Smooth muscle cell (in vitro differentiated cells): ENCODE results near the gene FAM50B. TPM values are rescaled to one million over a fixed set of nuclear protein-coding genes. Genes with fewer than 3 reads are reported as not detected.

Experiments used
- DNase-seq: peaks from one replicate; lab custom pipeline; 2025; ENCODE audit not compliant: unreplicated experiment; lab: John Stamatoyannopoulos, UW
- H2AFZ ChIP-seq: fragments of 200-600 bp; sonication (generic); 2 replicates; pipeline ENCODE4 v1.6.0; 2016; ENCODE audit warnings: antibody characterized with exemption, low read depth, mild to moderate bottlenecking
- H3F3A ChIP-seq: fragments of 200-600 bp; sonication (generic); 2 replicates; pipeline ENCODE4 v1.6.0; 2017; ENCODE audit warnings: antibody characterized with exemption, low read depth
- H3K27ac ChIP-seq: fragments of 200-600 bp; sonication (generic); 2 replicates; pipeline ENCODE4 v1.5.1; 2016; ENCODE audit warnings: low read depth, mild to moderate bottlenecking
- H3K27me3 ChIP-seq: fragments of 200-600 bp; sonication (generic); 2 replicates; pipeline ENCODE4 v1.6.1; 2016; ENCODE audit warnings: low read depth, mild to moderate bottlenecking
- H3K36me3 ChIP-seq: fragments of 200-600 bp; sonication (generic); 2 replicates; pipeline ENCODE4 v1.5.1; 2016; ENCODE audit warnings: low read depth
- H3K4me1 ChIP-seq: fragments of 200-600 bp; sonication (generic); 2 replicates; pipeline ENCODE4 v1.5.1; 2016; ENCODE audit warnings: low read depth
- H3K4me2 ChIP-seq: fragments of 200-600 bp; sonication (generic); 2 replicates; pipeline ENCODE4 v1.6.0; 2016; ENCODE audit warnings: mild to moderate bottlenecking
- H3K4me3 ChIP-seq: fragments of 200-600 bp; sonication (generic); 2 replicates; pipeline ENCODE4 v1.5.1; 2016; ENCODE audit warnings: mild to moderate bottlenecking
- H3K79me2 ChIP-seq: fragments of 200-600 bp; sonication (generic); 2 replicates; pipeline ENCODE4 v1.6.0; 2016; ENCODE audit warnings: low read depth, mild to moderate bottlenecking
- H3K9ac ChIP-seq: fragments of 200-600 bp; sonication (generic); 2 replicates; pipeline ENCODE4 v1.6.0; 2016; ENCODE audit warnings: low read depth
- H3K9me3 ChIP-seq: fragments of 200-600 bp; sonication (generic); replicated peaks from 2 replicates; pipeline ENCODE4 v1.5.1; 2016; ENCODE audit warnings: low read depth
- H4K20me1 ChIP-seq: fragments of 200-600 bp; sonication (generic); 2 replicates; pipeline ENCODE4 v1.6.0; 2016; ENCODE audit warnings: low read depth
- WGBS: methylation state at CpG from one replicate; pipeline ENCODE4 v1.1.7; 2016; ENCODE audit warnings: low lambda C conversion rate; 5-methylcytosine and 5-hydroxymethylcytosine counted together
- polyA plus RNA-seq: library from polyadenylated mRNA; unstranded; fragments of >200 nt; fragmentation: Nextera tagmentation; extraction: Ambion mirVana; gene quantifications from 2 replicates; pipeline ENCODE4 v1.2.1, GENCODE V29; 2016
- total RNA-seq: library from RNA; depleted of rRNA; stranded (reverse); fragments of >200 nt; gene quantifications from 2 replicates; pipeline ENCODE4 v1.2.3, GENCODE V29; 2014
- TF ChIP-seq, protein P1 (sequence below): fragments of 200-600 bp; sonication (generic); IDR thresholded peaks from 2 replicates; pipeline ENCODE4 v1.5.1; 2017; ENCODE audit warnings: borderline replicate concordance, mild to moderate bottlenecking, antibody characterized with exemption; ENCODE audit not compliant: insufficient read depth, poor library complexity, severe bottlenecking

Gene FAM50B
- total and polyA plus RNA-seq, 2 experiments from 2014 or later, result 4.3 to 6.3 TPM

DNA sequence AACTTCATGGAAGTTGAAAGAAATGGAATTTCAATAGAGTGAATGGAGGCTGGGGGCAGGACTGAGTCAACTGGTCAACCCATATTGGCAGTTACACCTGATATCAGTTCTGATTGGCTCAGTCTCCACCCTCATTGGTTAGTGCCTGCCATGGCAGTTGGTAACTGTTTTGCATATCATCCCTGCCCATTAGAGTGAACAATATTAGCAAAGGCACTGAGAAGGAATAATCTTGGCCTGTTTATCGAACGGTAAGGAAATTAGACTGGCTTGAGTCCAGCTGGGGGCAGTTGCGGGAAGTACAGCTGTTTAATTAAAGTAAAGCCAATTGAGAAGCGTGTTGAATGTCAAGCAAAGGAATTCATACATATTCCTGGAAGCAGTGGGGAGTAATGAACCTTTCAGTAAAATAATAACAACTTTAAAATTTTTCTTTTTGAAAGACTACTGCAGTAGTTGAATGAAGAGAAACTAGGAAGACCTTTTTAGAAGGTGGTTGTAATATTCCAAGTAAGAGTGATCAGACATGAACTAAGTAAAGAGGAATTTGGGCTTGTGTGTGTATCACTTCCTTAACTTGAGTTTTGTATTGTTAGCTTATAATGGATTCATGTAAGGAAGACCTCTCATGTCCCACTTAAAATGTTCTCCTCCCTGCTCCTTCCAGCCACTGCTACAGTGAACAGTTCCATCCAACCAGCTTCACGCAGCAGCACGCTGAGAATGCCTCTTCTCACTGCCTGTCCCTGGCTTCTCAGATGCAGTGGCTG lies 17.2 kb upstream of the FAM50B start:
- Histone ChIP-seq H3K9me3 (no peaks in the 10 kb centered on the region), H3K4me1 (no peaks in the 10 kb centered on the region), H3K27me3 (no peaks in the 10 kb centered on the region), H3K36me3 (no peaks in the 10 kb centered on the region), H3F3A (peaks cover 7% of the 10 kb centered on the region), H3K4me2 (no peak overlapping the region), H3K4me3 (no peak overlapping the region), H2AFZ (no peak overlapping the region), H3K9ac (no peak overlapping the region), H4K20me1 (no peaks in the 10 kb centered on the region), H3K27ac (no peak overlapping the region), H3K79me2 (no peaks in the 10 kb centered on the region)
- no peak for DNase-seq
- WGBS, result 95% methylated on average over 6 of the region's 6 CpGs
- TF ChIP-seq, protein P1, sequence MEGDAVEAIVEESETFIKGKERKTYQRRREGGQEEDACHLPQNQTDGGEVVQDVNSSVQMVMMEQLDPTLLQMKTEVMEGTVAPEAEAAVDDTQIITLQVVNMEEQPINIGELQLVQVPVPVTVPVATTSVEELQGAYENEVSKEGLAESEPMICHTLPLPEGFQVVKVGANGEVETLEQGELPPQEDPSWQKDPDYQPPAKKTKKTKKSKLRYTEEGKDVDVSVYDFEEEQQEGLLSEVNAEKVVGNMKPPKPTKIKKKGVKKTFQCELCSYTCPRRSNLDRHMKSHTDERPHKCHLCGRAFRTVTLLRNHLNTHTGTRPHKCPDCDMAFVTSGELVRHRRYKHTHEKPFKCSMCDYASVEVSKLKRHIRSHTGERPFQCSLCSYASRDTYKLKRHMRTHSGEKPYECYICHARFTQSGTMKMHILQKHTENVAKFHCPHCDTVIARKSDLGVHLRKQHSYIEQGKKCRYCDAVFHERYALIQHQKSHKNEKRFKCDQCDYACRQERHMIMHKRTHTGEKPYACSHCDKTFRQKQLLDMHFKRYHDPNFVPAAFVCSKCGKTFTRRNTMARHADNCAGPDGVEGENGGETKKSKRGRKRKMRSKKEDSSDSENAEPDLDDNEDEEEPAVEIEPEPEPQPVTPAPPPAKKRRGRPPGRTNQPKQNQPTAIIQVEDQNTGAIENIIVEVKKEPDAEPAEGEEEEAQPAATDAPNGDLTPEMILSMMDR, result no peak

DNA sequence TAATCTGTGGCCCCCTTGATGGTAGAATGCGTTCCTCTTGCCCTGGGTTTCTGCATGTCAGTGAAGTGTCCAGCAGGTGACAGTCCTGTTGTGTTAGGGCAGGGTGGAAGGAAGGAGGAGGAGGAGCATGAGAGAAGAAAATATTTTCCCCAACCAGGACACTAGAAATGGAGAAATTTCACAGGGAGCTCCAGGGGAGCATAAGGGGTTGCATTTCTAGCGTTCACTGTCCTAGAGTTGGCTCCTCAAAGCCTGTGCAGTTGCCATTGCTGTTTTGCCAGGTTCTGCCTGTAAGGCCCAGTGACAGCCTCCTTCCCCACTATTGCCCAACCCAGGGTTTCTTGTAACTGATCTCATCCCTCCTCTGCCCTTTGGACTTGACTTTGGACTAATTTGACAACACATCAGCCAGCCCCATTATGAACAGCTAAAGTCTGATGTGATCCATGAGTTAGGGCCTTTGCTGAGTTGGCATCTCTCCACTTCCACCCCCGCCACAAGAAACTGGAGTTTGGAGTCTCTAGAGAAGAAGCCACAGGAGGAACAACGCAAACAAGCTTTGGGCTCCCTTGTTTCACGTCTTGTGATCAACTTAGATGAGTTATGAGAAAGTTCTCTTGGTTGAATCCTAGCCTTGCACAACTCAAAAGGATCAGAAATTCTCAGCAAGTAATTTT lies 14.0 kb upstream of the FAM50B start:
- DNase-seq, result no peak
- Histone ChIP-seq H3K4me3 (no peak overlapping the region), H3F3A (no peaks in the 10 kb centered on the region), H3K79me2 (no peaks in the 10 kb centered on the region), H3K9me3 (no peaks in the 10 kb centered on the region), H3K27me3 (no peaks in the 10 kb centered on the region), H3K4me2 (no peak overlapping the region), H4K20me1 (no peaks in the 10 kb centered on the region), H3K36me3 (no peaks in the 10 kb centered on the region), H3K27ac (no peak overlapping the region), H2AFZ (no peak overlapping the region), H3K9ac (no peak overlapping the region), H3K4me1 (no peaks in the 10 kb centered on the region)
- 87% methylated on average over 5 of the region's 5 CpGs for WGBS
- TF ChIP-seq, protein P1, result no peak

DNA sequence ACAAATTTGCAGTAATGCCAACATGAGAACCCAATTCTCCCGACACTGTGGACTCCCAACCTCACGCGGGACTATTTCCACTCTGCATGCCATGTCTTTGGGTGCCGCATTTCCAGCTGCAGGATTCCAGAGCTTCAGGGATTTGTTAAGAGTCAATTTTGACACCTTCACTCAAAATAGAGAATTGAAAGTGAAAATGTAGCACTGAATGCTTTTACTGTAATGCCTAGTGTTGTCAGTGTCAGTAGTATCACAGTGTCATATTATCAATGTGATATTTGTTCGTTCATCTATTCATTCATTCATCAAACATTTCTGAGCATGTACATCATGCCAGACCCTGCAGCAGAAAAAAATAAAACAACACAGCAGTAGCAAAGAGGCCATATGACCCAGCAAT lies 13.4 kb upstream of the FAM50B start:
- Histone ChIP-seq H3K27ac (no peak overlapping the region), H3F3A (no peaks in the 10 kb centered on the region), H4K20me1 (no peaks in the 10 kb centered on the region), H3K4me1 (no peaks in the 10 kb centered on the region), H3K4me3 (no peak overlapping the region), H3K79me2 (no peaks in the 10 kb centered on the region), H3K27me3 (no peaks in the 10 kb centered on the region), H2AFZ (no peak overlapping the region), H3K4me2 (no peak overlapping the region), H3K9me3 (no peaks in the 10 kb centered on the region), H3K36me3 (no peaks in the 10 kb centered on the region), H3K9ac (no peak overlapping the region)
- TF ChIP-seq, protein P1, result no peak
- DNase-seq, result no peak
- WGBS, result 95% methylated on average over 5 of the region's 5 CpGs
